HG02970 (cell line): ENCODE results near the gene LRRC37A3.
A peak's percentile ranks its signal among the peaks of the same experiment; 100 is the strongest.
"Not testable (repeated sequence)": the region's sequence is repeated elsewhere in the genome, so short reads cannot be mapped to it uniquely, and the experiment has no call there.

ENCODE experiments used
- ATAC-seq: cut with Tn5 transposase; IDR thresholded peaks from one replicate; pipeline ENCODE4 v1.9.1; 2021; ENCODE audit warnings: mild to moderate bottlenecking, moderate library complexity, moderate number of reproducible peaks; ENCODE audit not compliant: unreplicated experiment, low FRiP score

Gene LRRC37A3

DNA sequence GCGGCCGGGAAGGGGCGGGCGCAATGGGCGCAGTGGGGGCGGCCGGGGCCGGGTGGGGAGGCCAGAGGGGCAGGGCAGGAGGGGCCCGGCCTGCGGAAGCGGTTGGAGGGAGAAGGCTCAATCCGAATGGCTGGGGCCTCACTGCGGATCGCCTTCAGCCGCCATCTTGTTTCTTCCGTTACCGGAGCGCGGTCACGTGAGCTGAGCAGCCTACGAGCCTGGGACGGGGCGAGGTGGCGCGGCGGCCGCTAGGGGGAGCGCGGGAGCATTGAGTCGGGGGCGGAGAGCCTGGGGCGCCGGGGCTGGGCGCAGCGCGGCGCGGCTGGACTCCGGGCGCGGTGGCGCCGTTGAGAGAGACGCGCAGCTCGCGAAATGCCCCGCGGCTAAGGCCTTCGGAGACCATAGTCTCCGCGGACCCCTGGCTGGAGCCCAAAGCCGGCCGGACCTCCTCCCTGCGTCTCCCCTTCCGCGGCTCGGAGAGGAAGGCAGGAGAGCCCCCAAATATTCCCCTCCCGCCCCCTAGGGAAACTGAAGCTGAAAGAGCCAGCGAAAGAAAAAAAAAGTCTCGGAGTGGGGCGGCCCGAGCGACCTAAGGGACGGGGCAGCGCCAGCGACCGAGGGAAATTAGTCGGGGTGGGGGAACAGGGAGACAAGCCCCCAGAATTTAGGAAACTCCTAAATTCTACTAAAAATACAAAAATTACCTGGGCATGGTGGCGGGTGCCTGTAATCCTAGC lies at the start of gene LRRC37A3:
LRRC37A3 (minus strand) TSS at position 190 of the 737 bp plus-strand sequence. CDS start 22,221 bp downstream, outside the sequence.
- peak; percentile 88 for ATAC-seq

- ATAC-seq = peak; percentile 93
Observed at GRCh38 chr17:64965873-64966287, 46.6 kb upstream of the LRRC37A3 start.

GRCh38 chr17:64965256-64965872 lies 46.1 kb upstream of the LRRC37A3 start:
- not testable (repeated sequence) for ATAC-seq

DNA sequence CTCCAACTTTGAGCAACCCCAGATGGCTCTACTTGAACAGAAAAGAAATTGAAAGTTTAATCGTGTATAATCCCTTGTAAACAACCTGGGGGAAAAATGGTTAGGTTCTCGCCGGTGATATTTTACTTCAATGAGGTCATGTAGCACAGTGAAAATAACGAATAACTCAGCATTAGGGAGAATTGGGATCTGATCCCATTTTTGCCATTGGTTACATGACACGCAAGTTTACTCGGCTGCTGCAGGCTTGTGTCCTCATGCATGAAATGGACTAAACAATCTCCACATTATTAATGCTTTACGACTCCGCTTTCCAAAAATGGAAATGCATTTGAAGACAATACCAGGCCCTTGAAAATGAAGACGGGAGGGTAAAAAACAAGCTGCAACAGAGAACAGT lies 45.5 kb upstream of the LRRC37A3 start:
- no peak for ATAC-seq

DNA sequence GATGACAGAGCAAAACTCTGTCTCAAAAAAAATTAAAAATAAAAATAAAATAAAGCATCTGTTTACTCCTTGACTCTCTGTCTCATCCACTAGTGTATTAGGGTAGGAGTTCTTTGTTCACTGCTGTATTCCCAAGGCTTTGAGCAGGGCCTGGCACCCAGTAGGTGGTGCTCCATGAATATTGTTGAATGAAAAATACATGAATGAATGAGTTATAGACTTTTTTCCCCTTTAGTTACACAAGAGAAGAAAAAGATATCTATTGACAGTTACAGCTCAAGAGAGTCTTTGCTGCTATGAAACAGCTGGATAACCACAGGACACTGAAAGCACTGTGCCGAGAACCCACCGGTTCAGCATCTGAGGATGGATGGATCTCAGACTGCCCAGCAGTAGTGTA lies 44.5 kb upstream of the LRRC37A3 start:
- not testable (repeated sequence) for ATAC-seq

DNA sequence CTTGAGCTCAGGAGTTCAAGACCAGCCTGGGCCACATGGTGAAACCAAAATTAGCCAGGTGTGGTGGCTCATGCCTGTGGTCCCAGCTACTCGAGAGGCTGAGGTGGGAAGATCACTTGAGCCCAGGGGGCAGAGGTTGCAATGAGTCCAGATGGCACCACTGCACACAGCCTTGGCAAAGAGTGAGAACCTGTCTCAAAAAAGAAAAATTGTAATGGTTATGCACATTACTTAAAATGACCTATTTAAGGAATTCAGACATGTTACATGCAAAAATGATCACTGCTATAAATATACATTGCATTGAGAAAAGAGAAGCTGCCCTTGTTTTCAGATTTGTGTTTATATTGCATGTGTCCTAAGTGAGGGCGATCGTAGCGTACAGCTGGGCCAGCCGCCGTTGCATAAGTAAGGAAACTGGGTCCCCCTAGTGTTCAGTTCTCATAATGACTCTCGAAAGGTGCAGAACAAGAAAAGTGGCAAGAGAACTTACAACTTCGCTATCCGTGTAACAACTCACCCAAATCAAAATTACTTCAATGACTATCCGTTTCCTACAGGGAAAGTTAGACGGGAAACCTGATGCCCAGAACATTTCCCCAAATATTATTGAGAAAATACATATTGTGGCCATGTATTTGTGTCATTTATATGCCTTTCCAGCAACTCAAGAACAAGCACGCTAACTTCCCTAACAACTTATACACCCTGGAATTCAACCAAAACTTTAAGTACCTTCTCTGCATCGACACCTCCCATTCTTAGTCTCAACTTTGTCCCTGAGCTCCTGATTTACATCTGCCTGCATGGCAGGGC lies 42.5 kb upstream of the LRRC37A3 start:
- not testable (repeated sequence) for ATAC-seq

DNA sequence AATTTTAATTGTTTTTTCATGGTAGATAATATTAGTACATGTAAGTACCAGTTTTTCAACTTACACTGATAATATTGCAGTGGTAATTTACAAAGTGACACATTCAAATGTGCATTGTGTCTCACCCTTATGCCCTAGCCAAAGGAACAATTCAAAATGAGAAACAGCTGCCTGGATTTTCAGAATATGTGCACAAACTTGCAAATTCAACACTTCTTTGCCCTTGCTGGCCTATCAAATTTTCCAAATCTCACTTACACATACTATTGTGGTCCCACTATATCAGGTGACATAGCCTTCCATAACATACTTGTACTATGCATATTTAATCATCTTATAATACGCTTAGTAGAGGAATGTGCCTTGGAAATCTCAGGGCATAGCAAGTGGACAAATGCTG lies 32.6 kb upstream of the LRRC37A3 start:
- ATAC-seq = no peak

DNA sequence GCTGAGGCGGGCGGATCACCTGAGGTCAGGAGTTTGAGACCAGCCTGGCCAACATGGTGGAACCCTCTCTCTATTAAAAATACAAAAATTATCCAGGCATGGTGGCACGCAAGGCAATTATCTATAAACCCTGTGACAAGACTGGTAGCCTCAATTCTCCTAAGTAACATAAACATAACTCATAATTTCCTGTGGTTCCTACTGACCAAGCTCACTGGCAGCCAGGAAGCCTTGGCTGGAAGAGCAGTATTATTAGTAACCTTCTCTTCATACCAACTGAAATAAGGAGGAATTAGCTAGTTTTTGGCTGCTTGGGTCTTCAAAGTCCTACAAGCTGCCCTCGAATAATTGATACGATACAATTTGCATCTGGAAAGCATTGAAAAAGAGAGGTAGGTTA lies 31.6 kb upstream of the LRRC37A3 start:
- no peak for ATAC-seq

DNA sequence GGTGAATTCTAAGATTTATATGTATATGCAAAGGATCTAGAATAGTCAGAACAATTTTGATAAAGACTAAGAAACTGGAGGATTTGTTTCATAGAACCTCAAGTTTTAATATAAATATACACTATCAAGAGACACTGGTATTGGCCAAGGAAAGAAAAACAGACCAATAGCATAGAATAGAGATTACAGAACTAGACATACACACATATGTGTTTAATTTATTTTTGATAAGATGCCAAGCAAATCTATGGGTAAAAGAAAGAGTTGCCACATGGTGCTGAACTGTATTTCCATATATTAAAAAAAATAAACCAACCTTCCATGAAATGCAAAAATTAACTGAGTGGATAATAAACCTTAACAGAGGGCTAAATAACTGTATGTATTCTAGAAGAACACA lies 27.9 kb upstream of the LRRC37A3 start:
- no peak for ATAC-seq

DNA sequence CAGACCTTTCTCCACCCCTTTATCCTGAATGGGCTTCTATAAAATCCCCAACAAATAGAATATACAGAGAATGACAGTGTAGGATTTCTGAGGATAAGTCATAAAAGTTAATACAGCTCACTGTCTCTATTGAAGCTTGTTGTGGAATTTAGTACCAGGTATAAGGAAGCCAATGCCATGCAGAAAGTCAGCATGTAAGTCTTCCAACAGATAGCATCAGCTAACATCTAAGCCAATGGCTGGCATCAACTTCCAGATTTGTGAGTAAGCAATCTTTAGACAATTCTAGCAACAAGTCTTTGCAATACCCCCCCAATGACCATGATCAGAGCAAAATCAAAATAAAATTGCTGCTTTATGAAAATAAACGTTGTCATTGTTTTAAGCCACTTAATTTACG lies 22.5 kb upstream of the LRRC37A3 start:
- no peak for ATAC-seq

DNA sequence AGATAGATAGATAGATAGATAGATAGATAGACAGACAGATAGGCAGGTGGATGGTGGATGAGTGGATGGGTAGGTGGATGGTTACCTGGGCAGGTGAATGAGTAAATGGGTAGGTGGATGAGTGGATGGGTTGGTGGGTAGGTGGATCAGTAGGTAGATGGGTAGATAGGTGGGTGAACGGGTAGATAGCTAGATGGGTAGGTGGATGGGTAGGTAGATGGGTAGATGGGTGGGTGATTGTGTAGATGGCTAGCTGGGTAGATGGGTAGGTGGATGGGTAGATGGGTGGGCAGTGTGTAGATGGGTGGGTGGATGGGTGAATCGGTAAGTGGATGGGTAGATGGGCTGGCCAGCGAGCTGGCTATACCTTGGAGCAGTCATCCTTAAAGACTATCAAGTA lies 21.8 kb upstream of the LRRC37A3 start:
- ATAC-seq = no peak

DNA sequence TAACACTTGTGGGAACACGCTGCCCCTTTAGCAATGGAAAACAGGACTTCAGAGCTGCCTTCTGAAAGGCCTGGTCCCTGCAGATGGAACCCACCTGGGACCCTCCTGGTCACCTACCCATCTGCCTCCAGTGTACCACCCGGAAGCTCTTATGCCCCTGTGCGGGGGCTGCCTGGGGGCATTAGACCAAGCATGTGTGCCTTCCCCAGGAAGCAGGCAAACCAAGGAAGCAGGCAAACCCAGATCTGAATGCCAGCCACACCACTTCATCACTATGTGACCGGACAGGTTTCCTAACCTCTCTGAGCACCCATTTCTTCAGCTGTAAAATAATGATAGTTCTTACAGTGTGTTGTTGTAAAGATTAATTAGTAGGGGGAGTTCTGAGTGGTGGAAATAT lies 20.8 kb upstream of the LRRC37A3 start:
- ATAC-seq = no peak

DNA sequence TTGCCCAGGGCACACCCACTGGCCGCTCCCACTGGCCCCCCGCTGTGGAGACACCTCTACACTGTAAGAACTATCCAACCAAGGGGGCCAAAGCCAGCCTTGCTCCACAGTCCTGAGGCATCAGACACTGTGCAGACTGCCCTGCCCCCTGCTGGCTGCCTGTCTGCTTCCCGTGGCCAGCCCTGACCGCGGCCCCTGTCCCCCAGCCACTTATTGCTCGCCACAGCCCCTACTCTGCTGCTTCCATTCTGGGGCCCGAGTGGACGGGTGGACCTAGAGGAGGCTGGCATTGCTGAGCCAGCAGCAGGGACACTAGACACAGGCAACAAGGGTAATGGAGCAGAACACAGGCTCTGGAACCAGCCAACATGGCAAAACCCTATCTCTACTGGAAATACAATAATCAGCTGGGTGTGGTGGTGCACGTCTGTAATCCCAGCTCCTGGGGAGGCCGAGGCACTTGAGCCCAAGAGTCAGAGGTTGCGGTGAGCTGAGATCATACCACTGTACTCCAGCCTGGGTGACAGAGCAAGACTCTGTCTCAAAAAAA lies 19.7 kb upstream of the LRRC37A3 start:
- ATAC-seq = no peak

DNA sequence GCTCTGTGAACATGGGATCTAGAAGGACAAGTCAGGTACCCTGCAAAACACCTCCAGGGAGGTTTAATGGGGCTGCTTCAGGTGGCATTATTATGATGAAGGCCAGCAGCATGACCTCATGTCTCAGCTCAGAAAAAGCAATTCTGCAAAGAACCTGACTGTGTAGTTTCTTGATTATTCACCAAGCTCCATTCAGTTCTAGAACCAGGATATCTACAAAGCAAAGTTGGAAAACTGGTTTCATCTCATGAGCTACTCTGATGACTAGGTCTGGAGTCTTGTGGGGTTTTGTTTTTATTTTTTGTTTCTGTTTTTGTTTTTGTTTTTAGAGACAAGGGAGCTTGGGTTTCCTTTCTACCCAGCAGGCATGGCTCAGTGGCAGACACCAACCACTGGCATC lies 19.0 kb upstream of the LRRC37A3 start:
- ATAC-seq = no peak

- ATAC-seq = no peak
Observed at GRCh38 chr17:64936117-64936516, 16.8 kb upstream of the LRRC37A3 start.

DNA sequence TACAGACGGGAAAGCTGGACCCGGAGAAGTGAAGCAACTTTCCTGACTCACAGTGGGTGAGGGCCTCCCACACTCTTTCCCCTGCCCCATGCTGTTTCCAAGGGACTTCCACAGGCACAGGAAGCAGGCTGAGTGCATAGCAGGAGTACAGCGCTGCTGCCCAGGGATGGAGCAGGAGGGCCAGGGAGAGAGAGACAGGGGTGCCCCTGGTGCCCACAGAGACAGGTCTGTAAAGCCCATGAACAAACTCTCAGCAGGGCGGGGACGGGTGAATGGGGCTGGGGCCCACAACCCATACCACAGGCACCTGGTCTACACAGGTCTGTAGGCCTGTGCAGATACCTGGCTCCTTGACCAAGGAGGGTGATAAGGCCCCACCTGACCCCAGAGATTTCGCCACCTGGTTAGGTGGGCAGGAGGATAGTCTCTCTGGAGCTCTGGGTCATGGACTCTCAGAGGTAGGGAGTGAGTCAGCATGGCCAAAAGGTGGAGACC lies 15.1 kb upstream of the LRRC37A3 start:
- ATAC-seq = not testable (repeated sequence)

DNA sequence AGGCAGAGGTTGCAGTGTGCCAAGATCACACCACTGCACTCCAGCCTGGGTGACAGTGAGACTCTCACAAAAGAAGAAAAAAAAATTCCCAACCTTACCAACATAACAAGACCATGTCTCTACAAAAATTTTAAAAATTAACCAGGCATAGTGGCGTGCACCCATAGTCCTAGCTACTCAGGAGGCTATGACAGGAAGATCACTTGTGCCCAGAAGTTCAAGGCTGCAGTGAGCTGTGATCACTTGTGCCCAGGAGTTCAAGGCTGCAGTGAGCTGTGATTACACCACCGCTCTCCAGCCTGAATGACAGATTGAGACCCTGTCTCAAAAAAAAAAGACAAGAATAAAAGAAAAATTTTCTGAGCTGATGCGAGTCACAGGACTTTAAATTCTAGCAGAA lies 13.6 kb upstream of the LRRC37A3 start:
- ATAC-seq = not testable (repeated sequence)

DNA sequence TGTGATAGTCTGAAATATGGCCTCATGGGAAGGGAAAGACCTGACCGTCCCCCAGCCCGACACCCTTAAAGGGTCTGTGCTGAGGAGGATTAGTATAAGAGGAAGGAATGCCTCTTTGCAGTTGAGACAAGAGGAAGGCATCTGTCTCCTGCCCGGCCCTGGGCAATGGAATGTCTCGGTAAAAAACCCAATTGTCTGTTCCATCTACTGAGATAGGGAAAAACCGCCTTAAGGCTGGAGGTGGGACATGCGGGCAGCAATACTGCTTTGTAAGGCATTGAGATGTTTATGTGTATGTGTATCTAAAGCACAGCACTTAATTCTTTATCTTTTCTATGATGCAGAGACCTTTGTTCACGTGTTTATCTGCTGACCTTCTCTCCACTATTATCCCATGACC lies 11.1 kb upstream of the LRRC37A3 start:
- not testable (repeated sequence) for ATAC-seq

DNA sequence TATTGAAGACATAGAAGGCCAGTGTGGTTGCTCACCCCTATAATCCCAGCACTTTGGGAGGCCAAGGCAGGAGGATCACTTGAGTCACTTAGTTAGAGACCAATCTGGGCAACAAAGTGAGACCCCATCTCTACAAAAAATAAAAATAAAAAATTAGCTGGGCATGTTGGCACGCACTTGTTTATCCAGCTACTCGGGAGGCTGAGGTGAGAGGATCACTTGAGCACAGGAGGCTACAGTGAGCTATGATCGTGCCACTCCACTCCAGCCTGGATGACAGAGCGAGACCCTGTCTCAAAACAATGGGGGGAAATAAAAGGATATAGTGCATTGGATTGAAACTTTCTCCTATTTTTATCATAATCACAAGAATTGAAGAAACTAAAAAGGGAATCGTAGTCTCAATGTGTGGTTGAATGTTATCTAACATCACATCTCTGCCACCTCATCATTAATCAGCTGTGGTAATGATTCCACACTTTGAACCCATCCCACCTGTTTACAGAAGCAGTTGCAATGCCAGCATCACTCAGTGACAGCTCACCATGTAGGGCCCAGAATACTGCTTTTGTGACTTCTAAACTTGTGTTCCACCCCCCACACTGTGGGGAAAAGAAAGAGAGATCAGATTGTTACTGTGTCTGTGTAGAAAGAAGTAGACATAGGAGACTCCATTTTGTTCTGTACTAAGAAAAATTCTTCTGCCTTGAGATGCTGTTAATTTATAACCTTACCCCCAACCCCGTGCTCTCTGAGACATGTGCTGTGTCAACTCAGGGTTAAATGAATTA lies 10.3 kb upstream of the LRRC37A3 start:
- ATAC-seq = not testable (repeated sequence)

- not testable (repeated sequence) for ATAC-seq
Observed at GRCh38 chr17:64928701-64929100, 9.4 kb upstream of the LRRC37A3 start.
